HL-60 (cell line): ENCODE measurements around the gene MACROD2.

ENCODE experiments used
- DNase-seq, 2 experiments: peaks; one replicate each; pipeline ENCODE4 v3.0.0-alpha.2; 2010 to 2020; ENCODE audit warnings: low read depth in 1 of 2, low spot score in 1 of 2
- H3K27ac ChIP-seq: fragments of 250-450 bp; sonication (Bioruptor Pico); replicated peaks from 2 replicates; pipeline ENCODE4 v1.5.1; 2020; ENCODE audit warnings: mild to moderate bottlenecking, moderate library complexity
- H3K27me3 ChIP-seq: fragments of 250-450 bp; sonication (Bioruptor Pico); 2 replicates; pipeline ENCODE4 v1.5.1; 2021; ENCODE audit warnings: mild to moderate bottlenecking, moderate library complexity; ENCODE audit not compliant: insufficient read depth, poor library complexity, severe bottlenecking
- H3K4me3 ChIP-seq: replicated peaks from 2 replicates; pipeline ENCODE4 v1.5.1; 2011; ENCODE audit warnings: mild to moderate bottlenecking, control low read depth, low read length; ENCODE audit not compliant: insufficient read depth
- CTCF ChIP-seq: IDR thresholded peaks from one replicate; pipeline ENCODE4 v1.5.1; 2011; ENCODE audit warnings: low read length, control low read depth, inconsistent platforms; ENCODE audit not compliant: insufficient read depth
- GABPA ChIP-seq: IDR thresholded peaks from 2 replicates; pipeline ENCODE4 v1.6.1; 2012; ENCODE audit warnings: low read depth
- POLR2AphosphoS5 ChIP-seq: IDR thresholded peaks from 2 replicates; pipeline ENCODE4 v1.6.1; 2012; ENCODE audit warnings: low read depth
- REST ChIP-seq: IDR thresholded peaks from 2 replicates; pipeline ENCODE4 v1.6.1; 2012; ENCODE audit warnings: low read depth; ENCODE audit not compliant: insufficient replicate concordance
- SPI1 ChIP-seq: IDR thresholded peaks from 2 replicates; pipeline ENCODE4 v1.6.1; 2012; ENCODE audit warnings: low read depth, mild to moderate bottlenecking, borderline replicate concordance

Gene MACROD2

GRCh38 chr20:15042723-15043122, 1047.4 kb downstream of the MACROD2 start:
- H3K4me3 ChIP-seq: no peak overlapping the region
- TF ChIP-seq REST (no peak), CTCF (no peak), SPI1 (no peak), GABPA (no peak), POLR2AphosphoS5 (no peak)
- no peak overlapping the region for H3K27ac ChIP-seq
- H3K27me3 ChIP-seq: no peaks in the 10 kb centered on the region
- DNase-seq: no peak

GRCh38 chr20:15045246-15045645, 1049.9 kb downstream of the MACROD2 start:
- no peak overlapping the region for H3K4me3 ChIP-seq
- H3K27me3 ChIP-seq: no peaks in the 10 kb centered on the region
- DNase-seq: no peak
- TF ChIP-seq CTCF: no peak
- TF ChIP-seq SPI1: no peak
- no peak for TF ChIP-seq POLR2AphosphoS5
- no peak for TF ChIP-seq REST
- no peak for TF ChIP-seq GABPA
- H3K27ac ChIP-seq: no peak overlapping the region

- no peak for TF ChIP-seq SPI1
- TF ChIP-seq REST: no peak
- TF ChIP-seq CTCF: no peak
- TF ChIP-seq POLR2AphosphoS5: no peak
- no peak for TF ChIP-seq GABPA
- Histone ChIP-seq H3K27me3 (no peaks in the 10 kb centered on the region), H3K4me3 (no peak overlapping the region), H3K27ac (no peak overlapping the region)
- no peak for DNase-seq
Measured at GRCh38 chr20:15047042-15047441, 1051.7 kb downstream of the MACROD2 start.
